BLaER1 (cell line): ENCODE data around the gene FIGNL1.
A peak's percentile ranks its signal among the peaks of the same experiment; 100 is the strongest.

Experiments
- H3K27ac ChIP-seq: shearing (Covaris generic); formaldehyde crosslinking; 2 replicates; pipeline ENCODE4 v1.8.1; 2022
- H3K27me3 ChIP-seq: shearing (Covaris generic); formaldehyde crosslinking; 2 replicates; pipeline ENCODE4 v1.8.1; 2022
- H3K36me3 ChIP-seq: shearing (Covaris generic); formaldehyde crosslinking; 2 replicates; pipeline ENCODE4 v1.8.1; 2022
- H3K4me1 ChIP-seq: shearing (Covaris generic); formaldehyde crosslinking; 2 replicates; pipeline ENCODE4 v1.8.1; 2022
- H3K4me2 ChIP-seq: shearing (Covaris generic); formaldehyde crosslinking; 2 replicates; pipeline ENCODE4 v1.8.1; 2022
- H3K4me3 ChIP-seq: shearing (Covaris generic); formaldehyde crosslinking; 2 replicates; pipeline ENCODE4 v1.8.1; 2022
- H3K9ac ChIP-seq: shearing (Covaris generic); formaldehyde crosslinking; 2 replicates; pipeline ENCODE4 v1.8.1; 2022
- H3K9me3 ChIP-seq: shearing (Covaris generic); formaldehyde crosslinking; 2 replicates; pipeline ENCODE4 v1.8.1; 2022
- H4K20me1 ChIP-seq: shearing (Covaris generic); formaldehyde crosslinking; 2 replicates; pipeline ENCODE4 v1.8.1; 2022
- Cebpa-rat ChIP-seq: shearing (Covaris generic); IDR thresholded peaks from 2 replicates; pipeline ENCODE4 v1.8.1; 2022

The FIGNL1 gene

DNA sequence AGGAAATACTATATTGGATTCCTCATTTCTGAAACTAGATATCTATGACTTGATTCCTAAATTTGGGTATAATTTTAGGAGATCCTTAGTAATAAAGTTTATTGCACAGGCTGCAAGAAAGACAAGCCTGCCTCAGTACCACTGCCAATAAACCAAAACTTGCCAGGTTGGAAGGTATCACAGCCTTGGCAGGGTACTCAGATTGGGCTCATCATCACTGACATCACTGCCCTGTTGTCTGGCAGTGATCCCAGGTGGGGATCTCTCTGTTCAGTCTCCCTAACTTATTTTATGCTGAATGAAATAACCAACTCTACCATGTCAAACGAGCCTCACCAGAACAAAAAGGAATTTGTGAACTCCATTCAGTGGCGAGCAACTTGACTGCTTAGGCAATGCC lies 18.8 kb downstream of the FIGNL1 start:
- H3K27me3 ChIP-seq: no peaks in the 10 kb centered on the region
- no peaks in the 10 kb centered on the region for H3K36me3 ChIP-seq
- no peaks in the 10 kb centered on the region for H4K20me1 ChIP-seq
- no peak overlapping the region for H3K4me3 ChIP-seq
- H3K27ac ChIP-seq: no peak overlapping the region
- no peak overlapping the region for H3K4me2 ChIP-seq
- no peaks in the 10 kb centered on the region for H3K9me3 ChIP-seq
- H3K4me1 ChIP-seq: no peaks in the 10 kb centered on the region
- H3K9ac ChIP-seq: no peak overlapping the region
- TF ChIP-seq Cebpa-rat: no peak

DNA sequence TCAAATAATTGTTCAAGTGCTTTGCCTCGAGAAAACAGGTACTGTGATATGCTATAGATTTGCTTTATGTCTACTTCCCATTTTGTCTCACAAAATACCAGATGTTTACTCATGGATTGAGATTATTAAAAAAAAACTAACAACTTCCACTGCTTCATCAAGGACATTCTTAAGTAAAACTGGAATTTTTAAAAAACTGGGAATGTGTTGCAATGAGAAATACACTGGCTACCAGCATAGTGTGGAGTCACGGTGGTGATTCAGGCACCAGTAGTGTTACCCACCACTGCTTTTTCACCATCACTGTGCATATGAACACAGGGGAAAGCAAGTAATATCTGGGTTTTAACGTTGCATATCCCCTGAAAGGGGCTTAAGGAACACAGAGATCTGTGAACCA lies 21.2 kb downstream of the FIGNL1 start:
- H3K4me2 ChIP-seq: no peak overlapping the region
- no peaks in the 10 kb centered on the region for H4K20me1 ChIP-seq
- H3K9me3 ChIP-seq: no peaks in the 10 kb centered on the region
- peaks cover 8% of the 10 kb centered on the region for H3K4me1 ChIP-seq
- H3K36me3 ChIP-seq: no peaks in the 10 kb centered on the region
- H3K27me3 ChIP-seq: no peaks in the 10 kb centered on the region
- no peak overlapping the region for H3K9ac ChIP-seq
- H3K27ac ChIP-seq: no peak overlapping the region
- TF ChIP-seq Cebpa-rat: no peak
- no peak overlapping the region for H3K4me3 ChIP-seq

DNA sequence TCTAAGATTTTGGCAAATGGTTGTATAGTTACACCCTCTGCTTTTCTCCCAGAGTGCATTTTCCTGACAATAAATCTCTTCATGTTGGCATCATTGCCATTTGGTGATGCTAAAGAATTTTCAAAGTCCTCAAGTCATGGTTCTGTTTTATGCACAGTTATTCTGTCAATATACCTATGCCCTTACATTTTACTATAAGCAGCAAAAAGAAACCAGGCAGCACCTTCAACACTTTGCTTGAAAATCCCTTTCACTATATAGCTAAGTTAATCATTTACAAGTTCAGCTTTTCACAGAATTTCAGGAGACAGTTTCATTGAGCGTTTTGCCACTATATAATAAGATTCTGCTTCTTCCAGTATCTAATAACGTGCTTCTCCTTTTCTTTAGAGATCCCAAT lies 22.6 kb downstream of the FIGNL1 start:
- TF ChIP-seq Cebpa-rat: no peak
- no peaks in the 10 kb centered on the region for H4K20me1 ChIP-seq
- H3K4me1 ChIP-seq: peaks cover 14% of the 10 kb centered on the region
- no peak overlapping the region for H3K4me3 ChIP-seq
- H3K36me3 ChIP-seq: no peaks in the 10 kb centered on the region
- no peak overlapping the region for H3K9ac ChIP-seq
- no peak overlapping the region for H3K27ac ChIP-seq
- no peak overlapping the region for H3K4me2 ChIP-seq
- no peaks in the 10 kb centered on the region for H3K9me3 ChIP-seq
- no peaks in the 10 kb centered on the region for H3K27me3 ChIP-seq

DNA sequence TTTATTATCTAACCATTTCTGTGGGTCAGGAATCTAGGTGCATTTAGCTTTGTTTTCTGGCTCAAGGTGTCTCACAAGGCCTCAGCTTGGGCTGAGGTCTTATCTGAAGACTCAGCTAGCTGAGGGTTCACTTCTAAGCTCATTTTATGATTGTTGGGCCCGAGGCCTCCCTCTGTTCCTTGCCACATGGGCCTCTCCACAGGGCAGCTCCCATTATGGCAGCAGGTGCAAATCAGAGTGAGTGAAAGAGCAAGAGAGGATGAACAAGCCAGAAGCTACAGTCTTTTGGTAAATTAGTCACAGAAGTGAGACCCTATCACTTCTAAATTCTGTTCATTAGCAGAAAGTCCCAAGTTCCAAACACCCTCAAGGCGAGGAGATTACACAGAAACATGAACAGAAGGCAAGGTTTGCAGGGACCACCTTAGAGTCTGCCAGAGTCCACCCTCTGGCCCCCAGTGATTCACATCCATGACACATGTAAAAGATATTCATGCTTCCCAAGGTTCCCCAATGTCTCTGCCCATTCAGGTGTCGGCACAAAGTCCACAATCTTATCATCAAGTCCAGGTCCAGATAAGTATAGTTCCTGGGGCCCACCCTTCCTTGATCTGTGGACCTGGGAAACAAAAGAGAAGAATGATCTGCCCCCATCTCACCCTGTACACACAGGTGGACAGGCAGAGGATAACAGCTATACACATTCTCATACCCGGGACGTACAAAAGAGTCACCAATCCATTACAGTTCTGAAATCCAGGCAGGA lies 23.7 kb downstream of the FIGNL1 start:
- TF ChIP-seq Cebpa-rat: no peak
- H3K36me3 ChIP-seq: no peaks in the 10 kb centered on the region
- H3K9me3 ChIP-seq: no peaks in the 10 kb centered on the region
- no peaks in the 10 kb centered on the region for H3K27me3 ChIP-seq
- H3K4me2 ChIP-seq: no peak overlapping the region
- H3K4me1 ChIP-seq: peaks cover 14% of the 10 kb centered on the region
- H4K20me1 ChIP-seq: no peaks in the 10 kb centered on the region
- no peak overlapping the region for H3K4me3 ChIP-seq
- no peak overlapping the region for H3K27ac ChIP-seq
- H3K9ac ChIP-seq: no peak overlapping the region

DNA sequence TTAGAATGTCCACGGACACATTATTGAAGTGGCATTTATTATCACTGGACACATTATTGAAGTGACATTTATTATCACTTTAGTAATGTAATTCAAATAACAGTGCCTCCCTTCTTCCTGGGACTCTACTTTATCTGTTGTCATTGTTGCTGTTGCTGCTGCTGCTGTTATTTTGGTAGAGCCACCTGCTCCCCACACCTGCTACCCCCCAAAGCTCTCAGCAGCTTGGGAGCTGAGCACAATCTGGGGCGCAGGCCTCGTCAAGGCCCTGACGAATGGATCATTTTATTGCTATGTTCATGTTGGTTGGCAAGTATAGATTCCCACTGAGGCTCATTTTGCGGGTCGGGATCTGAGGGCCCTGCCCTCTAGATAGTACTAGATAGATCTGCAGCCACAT lies 24.8 kb downstream of the FIGNL1 start:
- Histone ChIP-seq H3K4me2 (no peak overlapping the region), H3K4me3 (no peak overlapping the region), H3K4me1 (peaks cover 14% of the 10 kb centered on the region), H3K27ac (no peak overlapping the region), H3K9ac (no peak overlapping the region), H4K20me1 (no peaks in the 10 kb centered on the region), H3K27me3 (no peaks in the 10 kb centered on the region), H3K9me3 (no peaks in the 10 kb centered on the region), H3K36me3 (no peaks in the 10 kb centered on the region)
- TF ChIP-seq Cebpa-rat: no peak

DNA sequence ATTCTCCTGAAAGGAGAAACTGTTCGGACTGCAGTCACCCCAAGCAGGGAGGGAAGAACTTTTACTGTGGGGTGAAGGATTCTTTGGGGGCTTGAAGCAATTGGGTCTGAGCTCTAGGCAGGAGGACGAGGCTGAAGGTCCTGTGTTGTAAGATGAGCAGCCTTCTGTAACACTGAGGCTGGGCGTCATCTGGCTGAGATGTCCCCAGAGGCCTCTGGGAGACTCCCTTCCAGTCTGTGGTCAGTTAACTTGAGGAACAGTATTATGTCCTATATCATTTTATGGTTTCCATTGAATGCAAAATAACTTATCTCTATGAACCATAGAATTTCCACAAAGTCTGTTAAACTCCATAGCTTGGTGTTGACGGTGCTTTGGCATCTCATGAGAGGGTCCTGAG lies 26.3 kb downstream of the FIGNL1 start:
- TF ChIP-seq Cebpa-rat: no peak
- H3K27ac ChIP-seq: no peak overlapping the region
- no peaks in the 10 kb centered on the region for H3K9me3 ChIP-seq
- H3K4me3 ChIP-seq: no peak overlapping the region
- H3K4me2 ChIP-seq: peak overlapping the region; percentile 42
- no peaks in the 10 kb centered on the region for H3K27me3 ChIP-seq
- H3K9ac ChIP-seq: no peak overlapping the region
- no peaks in the 10 kb centered on the region for H3K36me3 ChIP-seq
- H3K4me1 ChIP-seq: peaks cover 14% of the 10 kb centered on the region
- H4K20me1 ChIP-seq: no peaks in the 10 kb centered on the region

DNA sequence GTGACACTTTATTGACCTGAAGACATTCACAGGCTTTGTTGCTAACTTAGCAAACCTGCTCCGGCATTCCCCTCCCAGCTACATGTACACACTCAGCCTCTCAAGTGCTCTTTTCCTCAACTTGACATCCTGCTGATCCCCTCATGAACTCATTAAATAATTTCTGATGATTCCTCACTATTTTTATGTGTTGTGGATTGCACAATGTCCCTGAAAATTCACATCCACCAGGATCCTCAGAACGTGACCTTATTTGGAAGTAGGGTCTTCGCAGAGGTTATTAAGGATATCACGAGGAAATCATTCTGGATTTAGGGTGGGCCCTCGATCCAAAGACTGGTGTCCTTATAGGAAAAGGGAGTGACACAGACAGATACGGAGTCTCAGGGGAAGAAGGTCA lies 27.3 kb downstream of the FIGNL1 start:
- H3K36me3 ChIP-seq: no peaks in the 10 kb centered on the region
- H3K27me3 ChIP-seq: no peaks in the 10 kb centered on the region
- no peak overlapping the region for H3K4me2 ChIP-seq
- H4K20me1 ChIP-seq: no peaks in the 10 kb centered on the region
- TF ChIP-seq Cebpa-rat: no peak
- H3K9me3 ChIP-seq: no peaks in the 10 kb centered on the region
- H3K4me3 ChIP-seq: no peak overlapping the region
- no peak overlapping the region for H3K27ac ChIP-seq
- no peak overlapping the region for H3K9ac ChIP-seq
- peaks cover 14% of the 10 kb centered on the region for H3K4me1 ChIP-seq

DNA sequence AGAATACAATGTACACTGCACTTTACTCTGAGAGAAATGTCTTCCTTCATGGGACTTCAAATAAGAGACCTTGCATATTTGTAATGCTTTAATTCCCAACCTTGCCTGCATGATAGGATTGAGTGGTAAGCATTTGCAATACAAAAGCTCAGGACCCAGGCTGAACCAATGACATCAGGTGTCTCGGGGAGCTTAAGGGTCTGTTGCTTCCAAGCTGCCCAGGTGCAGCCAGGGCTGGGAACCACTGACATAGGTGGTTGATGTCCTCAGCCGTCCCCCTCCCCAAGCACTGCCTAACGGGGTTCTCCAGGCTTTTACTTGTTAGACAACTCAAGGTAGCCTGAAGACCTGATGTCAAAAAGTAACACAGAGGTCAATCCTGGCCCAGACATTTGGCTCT lies 29.1 kb downstream of the FIGNL1 start:
- H3K4me3 ChIP-seq: no peak overlapping the region
- H3K4me1 ChIP-seq: peaks cover 32% of the 10 kb centered on the region
- H3K9ac ChIP-seq: no peak overlapping the region
- no peak overlapping the region for H3K27ac ChIP-seq
- H3K36me3 ChIP-seq: no peaks in the 10 kb centered on the region
- H3K27me3 ChIP-seq: no peaks in the 10 kb centered on the region
- TF ChIP-seq Cebpa-rat: no peak
- no peak overlapping the region for H3K4me2 ChIP-seq
- no peaks in the 10 kb centered on the region for H4K20me1 ChIP-seq
- no peaks in the 10 kb centered on the region for H3K9me3 ChIP-seq

DNA sequence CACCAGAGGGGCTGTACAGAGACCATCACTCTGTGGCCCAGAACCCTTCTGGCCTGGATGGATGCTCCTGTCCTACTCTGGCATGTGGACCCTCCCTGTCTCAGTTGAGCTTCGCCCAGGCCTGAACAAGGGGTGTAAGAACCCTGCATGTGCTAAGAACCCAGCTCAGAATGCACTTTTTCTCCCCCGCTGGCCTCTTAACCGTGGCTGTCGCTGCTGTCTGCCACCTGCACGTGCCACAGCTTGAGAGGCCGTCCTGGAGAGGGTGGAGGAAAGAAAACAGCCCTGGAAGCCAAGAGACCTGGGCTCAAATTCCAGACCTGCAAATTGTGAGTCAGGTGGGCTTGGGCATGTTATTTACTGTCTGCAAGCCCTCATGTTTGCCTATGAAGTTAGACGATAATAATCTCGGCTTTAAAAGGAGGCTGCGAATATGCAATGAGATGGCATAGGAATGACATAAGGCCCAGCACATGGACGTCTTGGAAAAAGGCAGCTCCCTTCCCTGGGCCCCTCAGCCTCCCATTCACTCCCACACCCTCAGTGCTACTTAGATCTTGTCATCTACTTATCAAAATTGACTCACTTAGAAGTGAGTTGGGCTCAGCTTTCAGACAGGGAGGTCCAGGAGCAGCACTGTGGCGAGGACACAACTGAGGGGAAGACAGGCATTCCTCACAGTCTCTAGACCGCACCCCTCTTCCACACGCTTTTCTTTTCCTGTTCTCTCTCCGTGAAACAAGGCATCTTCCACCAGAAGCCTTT lies 31.4 kb downstream of the FIGNL1 start:
- no peak for TF ChIP-seq Cebpa-rat
- Histone ChIP-seq H3K27ac (no peak overlapping the region), H4K20me1 (no peaks in the 10 kb centered on the region), H3K27me3 (no peaks in the 10 kb centered on the region), H3K4me3 (no peak overlapping the region), H3K4me2 (no peak overlapping the region), H3K9ac (no peak overlapping the region), H3K36me3 (no peaks in the 10 kb centered on the region), H3K4me1 (peaks cover 31% of the 10 kb centered on the region), H3K9me3 (no peaks in the 10 kb centered on the region)

DNA sequence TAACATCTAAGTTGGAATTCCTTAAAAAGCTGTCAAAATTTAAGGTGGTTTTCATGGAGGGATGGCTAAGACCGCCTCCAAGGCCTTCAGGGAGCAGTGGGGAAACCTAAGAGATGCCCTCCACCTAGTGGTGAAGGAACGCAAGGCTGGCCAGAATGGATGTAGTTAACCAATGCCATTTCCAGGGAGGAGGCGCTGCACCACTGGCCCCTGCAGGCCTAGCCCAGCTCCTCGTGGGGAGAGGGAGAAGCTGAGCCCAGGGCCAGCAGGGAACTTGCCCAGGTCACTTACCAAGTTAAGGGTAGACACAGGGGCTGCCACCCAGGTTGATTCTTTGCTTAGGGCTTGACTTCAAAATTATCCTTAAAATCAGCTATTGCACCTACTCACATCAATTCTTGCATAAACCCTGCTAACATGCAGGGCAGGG lies 32.0 kb downstream of the FIGNL1 start:
- TF ChIP-seq Cebpa-rat: no peak
- no peaks in the 10 kb centered on the region for H3K9me3 ChIP-seq
- peaks cover 33% of the 10 kb centered on the region for H3K4me1 ChIP-seq
- no peak overlapping the region for H3K4me2 ChIP-seq
- no peak overlapping the region for H3K4me3 ChIP-seq
- H3K27me3 ChIP-seq: no peaks in the 10 kb centered on the region
- no peak overlapping the region for H3K27ac ChIP-seq
- no peak overlapping the region for H3K9ac ChIP-seq
- no peaks in the 10 kb centered on the region for H4K20me1 ChIP-seq
- H3K36me3 ChIP-seq: no peaks in the 10 kb centered on the region
